RCC 7860 (cell line): ENCODE results near the gene LDB2.

ENCODE experiments used
- DNase-seq: peaks from one replicate; pipeline ENCODE4 v3.0.0-alpha.2; 2015; ENCODE audit warnings: low spot score
- FAIRE-seq: peaks from 2 replicates; lab custom pipeline; 2012; peaks lifted over from hg19 to GRCh38; lab: Jason Lieb, UNC

The LDB2 gene

GRCh38 chr4:16809064-16809463 lies 89.4 kb downstream of the LDB2 start:
- no peak for FAIRE-seq
- no peak for DNase-seq

DNA sequence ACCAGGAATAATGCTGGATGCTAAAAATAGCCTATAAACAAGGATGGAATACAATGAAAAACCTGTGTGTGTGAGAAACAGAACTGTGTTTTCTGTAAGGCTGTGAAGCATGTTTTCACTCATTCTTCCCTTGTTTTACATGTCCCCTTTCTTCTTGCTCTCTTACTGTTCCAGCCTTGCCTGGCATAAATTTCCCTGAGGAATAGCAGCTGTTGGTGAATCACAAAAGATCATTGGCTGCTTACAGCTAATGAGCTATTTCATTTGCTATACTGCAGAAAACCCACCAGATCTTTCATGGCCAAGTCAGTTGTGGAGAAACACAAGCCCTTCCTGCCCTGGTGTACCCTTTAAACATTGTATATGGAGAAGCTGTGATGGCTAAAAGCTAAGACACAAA lies 91.1 kb downstream of the LDB2 start:
- DNase-seq (no peak), FAIRE-seq (no peak)

GRCh38 chr4:16804581-16804980 lies 93.9 kb downstream of the LDB2 start:
- FAIRE-seq (no peak), DNase-seq (no peak)

DNA sequence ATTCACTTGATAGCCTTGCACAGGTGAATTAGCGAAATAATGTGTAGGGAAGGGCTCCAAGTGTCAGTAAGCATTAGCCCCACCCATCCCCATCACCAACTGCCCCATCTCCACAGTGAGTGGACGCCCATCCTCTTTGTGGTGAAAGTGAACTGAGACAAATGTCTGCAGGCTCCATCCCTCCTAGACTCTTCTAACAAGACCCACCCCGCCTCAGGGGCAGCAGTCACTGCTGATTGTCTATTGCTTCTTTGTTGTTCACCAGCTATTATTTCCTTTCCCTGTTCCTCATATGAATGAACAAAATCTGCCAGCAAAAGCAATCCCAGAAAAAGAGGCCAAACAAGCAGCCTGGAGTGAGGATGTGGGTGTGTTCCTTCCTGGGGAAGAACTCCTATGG lies 96.4 kb downstream of the LDB2 start:
- no peak for DNase-seq
- no peak for FAIRE-seq

- no peak for FAIRE-seq
- DNase-seq = no peak
These were observed 97.1 kb downstream of the LDB2 start for GRCh38 chr4:16801356-16801755.

DNA sequence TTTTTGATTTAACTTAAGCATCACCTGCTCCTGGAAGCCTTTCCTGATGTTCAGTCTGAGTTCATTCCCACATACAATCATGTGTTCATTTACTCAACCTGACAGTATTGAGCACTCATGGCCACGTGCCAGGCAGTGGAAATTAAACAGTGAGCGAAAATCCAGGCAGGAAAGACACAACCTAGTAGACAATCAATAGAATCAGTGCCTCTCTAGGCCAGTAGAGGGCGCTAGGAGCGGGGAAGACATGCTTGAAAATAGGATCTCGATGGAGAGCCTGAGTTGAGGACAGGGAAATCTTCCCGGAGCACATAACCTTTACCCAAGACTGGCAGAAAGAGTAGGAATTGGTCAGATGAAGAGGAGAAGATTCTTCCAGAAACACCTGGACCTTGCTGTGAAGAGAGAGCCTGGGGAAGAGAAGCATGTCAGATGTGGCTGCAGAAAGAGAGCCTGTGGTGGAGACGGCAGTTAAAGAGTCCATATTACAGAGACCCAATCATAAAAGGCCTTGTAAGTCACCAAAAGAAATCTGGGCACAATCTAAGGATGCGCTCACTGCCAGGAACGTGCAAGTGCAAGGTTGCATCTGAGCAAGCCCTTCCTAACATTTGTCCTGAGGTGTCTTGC lies 103.5 kb downstream of the LDB2 start:
- peak; percentile 7 for DNase-seq
- FAIRE-seq = no peak

DNA sequence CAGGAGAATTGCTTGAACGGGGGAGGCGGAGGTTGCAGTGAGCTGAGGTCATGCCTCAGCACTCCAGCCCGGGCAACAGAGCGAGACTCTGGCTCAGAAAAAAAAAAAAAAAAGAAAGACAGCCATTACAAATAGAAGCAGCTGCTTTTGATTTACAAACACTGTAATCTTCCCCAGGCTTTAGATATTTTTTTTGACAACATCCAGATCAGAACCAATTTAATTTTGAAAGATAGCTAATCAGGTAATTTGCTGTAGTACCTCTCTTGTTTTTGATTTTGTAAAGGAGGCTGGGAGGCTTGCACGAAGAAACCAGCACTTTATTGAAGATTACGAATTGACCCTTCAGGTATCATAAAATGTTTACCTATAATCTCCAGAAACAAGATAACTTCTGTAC lies 107.0 kb downstream of the LDB2 start:
- no peak for DNase-seq
- no peak for FAIRE-seq

DNA sequence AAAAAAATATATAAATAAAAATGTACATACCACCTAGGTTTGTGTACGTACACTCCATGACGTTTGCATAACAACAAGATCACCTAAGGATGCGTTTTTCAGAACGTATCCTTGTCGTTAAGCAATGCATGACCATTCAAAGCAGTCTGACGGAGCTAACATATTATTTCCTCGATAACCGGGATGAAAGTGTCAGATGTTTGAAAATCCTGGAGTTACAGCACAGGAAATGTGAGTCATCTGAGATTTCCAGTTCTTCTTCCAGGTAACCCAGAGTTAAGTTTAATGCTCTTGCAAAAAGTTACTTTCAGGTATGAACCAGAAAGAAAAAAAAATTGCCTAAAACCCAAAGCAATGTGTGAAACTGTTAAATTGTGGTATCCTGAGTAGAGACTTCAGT lies 107.9 kb downstream of the LDB2 start:
- DNase-seq (no peak), FAIRE-seq (no peak)

DNA sequence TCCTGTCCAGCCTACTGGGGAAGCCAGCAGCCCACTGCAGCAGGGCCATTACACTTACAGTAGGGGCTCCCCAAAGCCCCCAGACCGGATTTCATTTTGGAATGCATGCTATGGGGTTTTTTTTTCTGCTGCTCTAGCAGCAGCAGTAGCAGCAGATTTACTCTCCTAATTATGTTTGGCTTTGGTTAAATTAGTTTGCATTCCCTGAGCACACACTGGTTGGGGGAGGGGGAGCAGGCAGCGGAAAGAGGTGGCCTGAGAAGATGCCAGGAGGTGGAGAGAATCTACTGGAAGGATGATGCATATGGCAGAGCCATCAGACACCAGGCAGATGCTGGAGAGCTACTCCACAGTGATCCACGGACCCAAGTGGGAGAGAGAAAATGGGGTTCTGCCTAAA lies 109.6 kb downstream of the LDB2 start:
- FAIRE-seq (no peak), DNase-seq (no peak)

DNA sequence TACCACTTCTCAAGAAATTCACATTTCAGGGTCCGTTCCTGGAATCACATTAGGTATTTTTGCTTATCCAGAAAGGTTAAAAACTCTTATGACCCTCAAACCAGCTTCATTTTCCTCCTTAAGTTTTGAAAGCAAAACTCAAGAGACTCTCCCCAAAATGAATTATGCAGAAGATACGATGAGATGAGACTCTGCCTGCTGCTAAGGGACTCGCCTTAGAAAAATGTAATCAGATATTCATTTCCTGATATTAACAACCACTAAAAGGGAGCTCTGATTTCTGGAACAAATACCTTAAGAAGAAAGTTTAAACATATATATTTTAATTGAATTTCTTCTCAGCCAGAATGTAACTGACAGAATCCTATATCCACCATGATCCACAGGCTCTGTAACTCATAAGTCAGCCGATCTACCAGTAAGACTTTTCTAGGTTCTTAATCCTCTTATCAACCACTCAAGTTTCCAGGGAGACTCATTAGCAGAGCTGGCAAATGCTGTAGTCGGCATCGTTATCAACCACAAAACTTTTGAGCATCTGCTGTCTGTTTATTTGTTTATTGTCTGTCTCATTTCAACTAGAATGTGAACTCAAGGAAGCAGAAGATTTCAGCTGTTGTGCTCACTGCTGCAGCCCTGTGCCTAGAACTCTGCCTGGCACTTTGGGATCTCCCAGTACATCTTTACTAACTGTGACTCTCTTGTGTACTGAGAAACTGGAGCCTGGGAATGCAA lies 112.5 kb downstream of the LDB2 start:
- DNase-seq (no peak), FAIRE-seq (no peak)

DNA sequence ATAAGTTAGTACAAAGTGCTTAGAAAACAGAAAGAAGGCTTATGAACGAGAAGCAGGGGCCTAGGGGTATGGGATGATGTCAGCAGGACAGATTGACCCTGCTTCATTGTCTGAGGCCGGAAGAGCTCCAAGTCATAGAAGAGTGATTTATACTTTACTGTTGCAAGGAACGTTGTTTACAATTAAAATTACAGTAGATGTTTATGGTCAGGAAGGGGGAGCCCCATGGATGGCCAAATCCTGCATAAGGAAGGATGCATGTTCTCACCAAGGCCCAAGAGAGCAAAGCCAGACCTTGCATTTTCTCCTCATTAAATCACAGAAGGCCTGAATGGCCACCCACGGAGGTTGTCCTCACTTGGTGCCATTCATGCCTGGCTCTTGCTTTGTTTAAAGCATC lies 115.3 kb downstream of the LDB2 start:
- DNase-seq (no peak), FAIRE-seq (no peak)

GRCh38 chr4:16779028-16779675 lies 119.3 kb downstream of the LDB2 start:
- DNase-seq (no peak), FAIRE-seq (no peak)

- FAIRE-seq (no peak), DNase-seq (no peak)
These were observed 120.7 kb downstream of the LDB2 start for GRCh38 chr4:16777726-16778125.

DNA sequence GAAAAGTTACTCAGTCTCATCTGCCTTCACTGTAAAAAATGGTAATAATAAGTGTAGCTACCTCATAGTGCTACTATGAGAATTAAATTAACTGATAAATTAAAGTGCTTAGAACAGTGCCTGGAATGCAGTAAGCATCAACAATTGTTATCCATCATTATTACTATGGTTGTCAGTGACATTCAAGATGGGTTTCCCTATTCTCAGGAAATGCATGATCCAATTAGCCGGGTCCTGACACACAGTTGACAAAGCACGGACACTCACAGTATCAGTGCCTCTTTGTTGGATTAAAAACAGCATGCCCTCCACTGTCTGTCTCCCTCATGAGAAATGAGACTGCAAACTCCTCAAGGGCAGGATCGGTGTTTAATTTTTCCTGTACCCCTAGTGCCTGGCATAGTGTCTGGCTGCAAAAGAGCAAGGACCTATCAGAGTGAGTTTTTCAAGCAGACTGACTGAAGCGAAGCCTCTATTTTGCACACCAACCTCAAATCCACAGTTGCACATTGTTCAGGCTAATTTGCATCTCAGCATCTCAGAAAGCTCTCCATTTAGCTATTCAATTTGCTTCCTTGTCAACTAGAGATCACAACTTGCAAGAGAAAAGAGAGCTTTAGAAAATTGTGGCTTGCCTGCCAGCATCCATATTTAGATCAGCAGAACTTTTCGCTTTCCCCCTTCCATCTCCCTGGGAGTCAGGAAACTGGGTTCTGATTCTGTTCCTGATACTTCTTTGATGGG lies 122.9 kb downstream of the LDB2 start:
- FAIRE-seq (no peak), DNase-seq (no peak)

- FAIRE-seq (no peak), DNase-seq (no peak)
These were observed 126.0 kb downstream of the LDB2 start for GRCh38 chr4:16772366-16772850.

GRCh38 chr4:16770710-16771285 lies 127.6 kb downstream of the LDB2 start:
- DNase-seq = no peak
- FAIRE-seq = no peak

GRCh38 chr4:16767861-16768260 lies 130.6 kb downstream of the LDB2 start:
- no peak for DNase-seq
- FAIRE-seq = no peak

DNA sequence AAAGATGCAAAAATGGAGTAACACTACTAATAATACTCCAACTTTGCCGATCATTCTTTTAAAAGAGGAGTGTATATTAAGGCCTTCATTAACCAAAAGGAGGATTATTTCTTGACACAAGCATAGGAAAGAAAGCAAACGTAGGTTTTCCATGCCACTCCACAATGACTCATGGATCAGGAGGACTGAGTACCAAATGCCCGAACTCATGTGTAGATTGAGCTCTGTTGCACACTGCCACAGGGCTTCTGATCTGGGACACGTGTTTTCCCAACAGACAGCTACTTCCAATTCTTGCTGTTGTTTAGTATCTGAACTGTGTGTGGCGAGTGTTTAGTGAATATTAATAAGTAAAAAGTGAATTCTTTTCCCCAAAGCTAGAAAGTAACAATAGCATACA lies 131.2 kb downstream of the LDB2 start:
- DNase-seq = no peak
- no peak for FAIRE-seq

DNA sequence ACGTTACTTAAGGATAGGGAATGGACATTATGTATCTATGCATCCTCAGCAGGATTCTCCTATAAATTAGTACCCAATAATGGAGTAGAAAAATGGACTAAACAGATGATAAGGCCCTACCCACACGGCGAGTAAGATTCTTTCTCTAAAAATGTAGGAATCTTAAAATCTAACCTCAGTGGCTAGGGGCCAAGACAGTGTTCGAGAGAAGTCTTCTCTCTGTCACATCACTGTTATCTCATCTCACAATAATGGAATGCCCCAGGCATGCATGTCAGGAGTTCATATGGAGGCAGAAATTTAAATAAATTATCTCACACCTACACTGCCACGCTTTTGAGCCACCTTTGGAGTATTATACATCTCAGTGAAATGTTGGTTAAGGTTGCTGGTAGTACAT lies 132.9 kb downstream of the LDB2 start:
- no peak for DNase-seq
- FAIRE-seq = no peak

GRCh38 chr4:16764622-16765021 lies 133.8 kb downstream of the LDB2 start:
- no peak for DNase-seq
- no peak for FAIRE-seq
